GM21825 (cell line): Measurements from ENCODE around the gene FAM181B.

ENCODE experiments used
- ATAC-seq: cut with Tn5 transposase; IDR thresholded peaks from one replicate; pipeline ENCODE4 v1.9.1; 2021; ENCODE audit warnings: mild to moderate bottlenecking, moderate library complexity; ENCODE audit not compliant: unreplicated experiment

The FAM181B gene

DNA sequence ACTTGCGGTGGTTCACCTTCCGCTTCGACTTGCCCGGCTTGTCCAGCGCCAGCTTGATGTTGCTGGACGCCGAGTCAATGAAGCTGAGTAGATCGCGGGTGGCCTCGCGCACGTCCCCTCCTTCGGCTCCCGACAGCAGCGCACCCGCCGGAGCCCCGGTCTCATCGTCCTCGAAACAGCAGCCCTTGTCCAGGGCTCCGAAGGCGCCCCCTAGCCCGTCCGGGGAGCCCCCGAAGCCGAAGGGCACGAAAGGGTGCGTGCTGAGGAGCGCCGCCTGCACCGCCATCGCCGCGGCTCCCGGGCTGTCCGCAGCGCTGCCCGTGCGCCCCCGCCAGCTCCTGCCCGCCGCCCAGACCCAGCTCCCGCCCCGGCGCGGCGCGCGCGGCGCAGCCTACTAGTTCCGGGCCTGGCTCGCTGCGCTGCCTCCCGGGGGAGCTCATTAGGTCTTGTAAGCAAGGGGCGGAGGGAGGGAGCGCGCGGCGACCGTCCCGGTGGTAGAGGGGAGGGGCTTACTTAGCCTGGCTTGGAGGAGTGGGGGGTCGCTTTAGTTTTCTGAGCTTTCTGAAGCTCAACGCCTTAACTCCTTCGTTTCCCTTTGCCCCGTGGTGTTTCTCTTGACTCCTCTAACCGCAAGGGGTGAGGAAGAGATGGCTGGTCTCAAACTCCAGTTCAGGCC lies at the start of gene FAM181B:
FAM181B (minus strand) TSS at position 421 of the 676 bp plus-strand sequence; CDS start at position 286, 135 bp downstream.
- no peak for ATAC-seq

GRCh38 chr11:82782825-82783374 lies 49.2 kb upstream of the FAM181B start:
- ATAC-seq, result no peak

- no peak for ATAC-seq
These were observed 45.1 kb upstream of the FAM181B start for GRCh38 chr11:82778776-82779175.

- no peak for ATAC-seq
These were observed 42.7 kb upstream of the FAM181B start for GRCh38 chr11:82776377-82776776.

DNA sequence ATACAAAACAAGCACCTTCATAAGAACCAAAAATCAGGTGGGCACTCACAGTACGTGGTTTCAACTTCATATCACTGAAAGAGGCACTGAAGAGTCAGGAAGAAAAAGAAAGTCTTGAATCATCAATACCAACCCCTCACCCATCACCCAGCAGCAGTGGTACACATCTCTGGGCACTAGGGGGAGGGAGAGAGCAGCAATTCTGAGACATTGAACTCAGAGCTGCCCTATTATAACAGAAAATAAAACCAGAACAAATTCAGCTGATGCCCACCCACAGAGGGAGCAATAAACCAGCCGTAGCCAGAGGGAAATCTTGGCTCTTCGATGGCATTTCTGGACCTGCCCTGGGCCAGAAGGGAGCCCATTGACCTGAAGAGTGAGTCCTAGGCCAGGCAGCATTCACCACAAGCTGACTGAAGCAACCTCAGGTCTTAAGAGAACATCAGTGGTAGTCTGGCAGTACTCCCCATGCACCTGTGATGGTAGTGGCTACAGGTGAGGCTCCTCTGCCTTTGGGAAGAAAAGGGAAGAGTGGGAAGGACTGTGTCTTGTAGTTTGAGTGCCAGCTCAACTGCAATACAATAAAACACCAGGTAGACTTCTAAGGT lies 42.2 kb upstream of the FAM181B start:
- ATAC-seq, result peak; percentile 93

GRCh38 chr11:82775218-82775617 lies 41.6 kb upstream of the FAM181B start:
- ATAC-seq, result no peak

- ATAC-seq, result no peak
These were observed 38.1 kb upstream of the FAM181B start for GRCh38 chr11:82771781-82772180.

- no peak for ATAC-seq
These were observed 33.5 kb upstream of the FAM181B start for GRCh38 chr11:82767123-82767522.

GRCh38 chr11:82765466-82766034 lies 31.9 kb upstream of the FAM181B start:
- ATAC-seq, result no peak

DNA sequence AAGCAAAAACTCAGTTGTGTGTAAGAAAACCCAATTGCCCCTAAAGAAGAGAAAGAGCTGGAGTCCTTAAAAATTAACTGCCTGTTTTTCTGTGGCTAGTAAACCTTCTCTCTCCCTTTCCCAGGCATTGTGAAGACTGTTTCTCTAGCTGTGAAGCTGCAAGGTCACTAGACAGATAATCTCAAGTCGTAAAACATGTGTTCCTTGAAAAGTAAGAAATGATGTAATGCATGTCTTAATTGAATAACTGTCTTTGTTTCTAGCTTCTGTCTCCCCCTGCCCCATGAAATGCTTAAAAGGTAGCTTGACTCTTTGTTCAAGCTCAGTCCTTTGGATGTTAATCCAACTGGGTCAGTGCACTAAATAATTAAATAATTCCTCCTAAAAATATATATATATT lies 29.5 kb upstream of the FAM181B start:
- ATAC-seq, result no peak

GRCh38 chr11:82759649-82760048 lies 26.0 kb upstream of the FAM181B start:
- ATAC-seq, result no peak

- no peak for ATAC-seq
These were observed 24.1 kb upstream of the FAM181B start for GRCh38 chr11:82757660-82758357.

DNA sequence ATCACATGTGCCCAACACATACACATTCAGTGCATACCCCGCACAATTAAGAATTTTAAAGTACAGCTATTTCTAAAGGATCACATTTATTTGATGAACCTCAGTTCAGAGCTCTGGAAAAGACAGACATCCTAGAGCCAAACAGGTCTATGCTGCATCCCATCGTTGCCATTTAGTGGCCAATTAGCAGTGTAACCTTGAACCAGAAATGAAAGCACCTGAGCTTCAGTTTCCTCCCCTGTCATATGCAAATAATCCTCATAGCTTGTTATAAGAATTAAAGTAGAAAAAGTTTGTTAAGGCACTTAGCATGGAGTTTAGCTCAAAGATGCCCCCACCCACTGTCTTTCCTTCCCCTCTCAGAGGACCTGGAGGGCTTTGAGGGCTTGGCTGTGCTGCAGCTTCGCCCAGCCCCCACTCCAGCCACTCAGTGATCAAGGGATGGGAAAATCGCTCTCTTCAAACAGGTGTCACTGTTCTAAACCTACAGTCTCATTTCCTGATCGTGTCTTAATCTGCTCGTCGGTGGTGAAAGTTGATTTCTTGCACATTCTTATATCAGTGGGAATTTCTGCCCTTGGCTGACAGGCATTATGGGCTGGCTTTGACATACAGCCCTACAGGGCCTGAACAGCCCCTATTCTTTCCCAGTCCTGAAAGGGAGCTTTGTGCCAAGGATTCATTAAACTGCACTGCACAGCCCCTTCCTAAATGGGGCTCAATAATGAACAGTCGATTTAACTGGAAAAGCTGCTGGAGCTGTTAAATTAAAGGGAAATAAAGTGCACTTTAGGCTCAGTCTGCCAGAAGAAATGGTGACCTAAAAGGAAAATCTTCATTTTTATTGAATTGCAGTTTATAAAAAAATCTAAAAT lies 23.3 kb upstream of the FAM181B start:
- ATAC-seq, result no peak

DNA sequence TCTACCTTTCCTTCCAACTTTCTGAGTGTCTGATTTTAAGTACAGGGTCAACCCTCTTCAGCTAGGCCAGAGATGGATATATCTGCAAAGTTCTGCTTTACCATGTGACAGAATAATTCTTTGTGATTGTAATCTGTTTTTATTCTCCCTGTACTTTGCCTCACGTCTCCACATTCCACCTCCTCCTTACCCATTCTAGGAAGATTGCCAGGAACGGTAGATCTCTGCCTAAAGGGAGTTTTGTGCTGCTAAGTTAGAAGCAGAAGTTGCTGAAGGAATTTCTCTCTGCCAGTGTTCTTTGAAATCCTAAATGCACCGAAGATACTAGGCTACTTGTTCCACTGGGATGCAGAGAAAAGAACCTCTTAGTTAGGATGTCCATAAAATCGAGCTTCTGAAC lies 20.7 kb upstream of the FAM181B start:
- no peak for ATAC-seq

- no peak for ATAC-seq
These were observed 20.3 kb upstream of the FAM181B start for GRCh38 chr11:82753921-82754320.

GRCh38 chr11:82752801-82753200 lies 19.1 kb upstream of the FAM181B start:
- ATAC-seq, result no peak

DNA sequence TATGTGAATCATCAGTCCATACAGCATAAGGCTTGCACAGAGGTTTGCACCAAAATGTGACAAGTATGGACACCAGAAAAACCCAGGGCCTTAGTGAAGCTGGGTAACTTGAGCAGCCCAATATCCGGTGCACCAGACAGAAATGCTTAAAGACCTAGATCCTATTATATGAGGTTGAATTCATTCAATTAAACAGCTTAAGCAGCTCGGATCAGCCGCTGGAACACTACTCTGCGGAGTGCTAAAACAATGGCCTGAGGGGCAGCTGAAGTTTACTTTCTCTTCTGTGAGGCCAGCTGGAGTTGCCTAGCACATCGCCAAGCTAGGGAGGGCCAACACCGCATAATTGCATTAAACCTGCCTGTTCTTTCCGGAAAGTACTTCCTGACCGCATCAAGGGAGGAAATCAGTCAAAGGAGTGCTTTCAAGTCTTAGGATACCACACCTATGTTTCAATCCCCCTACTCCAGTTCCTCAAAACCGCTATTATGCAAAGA lies 17.0 kb upstream of the FAM181B start:
- ATAC-seq, result no peak

DNA sequence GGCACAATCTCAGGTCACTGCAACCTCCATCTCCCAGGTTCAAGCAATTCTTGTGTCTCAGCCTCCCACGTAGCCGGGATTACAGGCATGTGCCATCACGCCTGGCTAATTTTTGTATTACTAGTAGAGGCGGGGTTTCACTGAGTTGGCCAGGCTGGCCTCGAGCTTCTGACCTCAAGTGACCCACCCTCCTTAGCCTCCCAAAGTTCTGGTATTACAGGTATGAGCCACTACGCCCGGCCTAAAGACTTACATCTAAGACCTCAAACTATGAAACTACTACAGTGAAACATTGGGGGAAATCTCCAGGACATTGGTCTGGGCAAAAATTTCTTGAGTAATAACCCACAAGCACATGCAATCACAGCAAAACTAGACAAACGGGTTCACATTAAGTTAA lies 13.8 kb upstream of the FAM181B start:
- no peak for ATAC-seq

- ATAC-seq, result no peak
These were observed 4.4 kb upstream of the FAM181B start for GRCh38 chr11:82738091-82738490.

- no peak for ATAC-seq
These were observed 436 bp upstream of the FAM181B start for GRCh38 chr11:82734120-82734479.
